HG02678 (cell line): ENCODE data around the gene SPATA25.

Source experiments
- ATAC-seq: cut with Tn5 transposase; IDR thresholded peaks from one replicate; pipeline ENCODE4 v1.9.1; 2021; ENCODE audit warnings: mild to moderate bottlenecking, moderate library complexity; ENCODE audit not compliant: unreplicated experiment

SPATA25 gene

DNA sequence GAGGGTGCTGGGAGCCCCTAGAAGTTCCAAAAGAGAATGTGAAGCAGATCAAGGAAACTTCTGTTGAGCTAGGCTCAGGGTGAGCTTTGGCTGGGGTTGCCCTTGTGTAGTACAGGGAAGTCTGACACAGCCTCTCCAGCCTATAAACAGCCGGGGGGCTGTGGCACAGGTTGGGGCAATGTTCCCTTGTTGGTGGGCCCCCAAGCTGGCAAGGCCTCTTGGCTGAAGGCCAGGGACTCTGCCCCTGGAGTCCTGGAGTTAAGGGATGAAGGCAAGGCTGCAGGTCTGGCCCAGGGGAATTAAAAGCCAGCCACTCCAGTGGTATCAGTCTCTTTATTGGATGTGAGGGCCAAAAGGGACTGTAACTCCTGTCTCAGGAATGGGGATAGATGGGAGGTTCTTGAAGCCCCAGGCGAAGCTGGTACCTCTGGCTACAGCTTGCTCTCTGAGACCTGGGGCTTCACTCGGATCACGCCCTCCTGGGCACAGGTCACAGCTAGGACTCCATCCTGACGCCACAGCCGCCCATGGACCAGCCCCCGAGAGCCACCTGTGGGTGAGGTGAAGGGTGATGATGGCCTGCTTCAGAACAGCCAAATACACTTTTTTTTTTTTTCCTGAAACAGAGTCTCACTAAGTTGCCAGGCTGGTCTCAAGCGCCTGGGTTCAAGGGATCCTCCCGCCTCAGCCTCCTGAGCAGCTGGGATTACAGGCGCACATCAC is 45.9 kb downstream of the SPATA25 start:
- ATAC-seq, result no peak

DNA sequence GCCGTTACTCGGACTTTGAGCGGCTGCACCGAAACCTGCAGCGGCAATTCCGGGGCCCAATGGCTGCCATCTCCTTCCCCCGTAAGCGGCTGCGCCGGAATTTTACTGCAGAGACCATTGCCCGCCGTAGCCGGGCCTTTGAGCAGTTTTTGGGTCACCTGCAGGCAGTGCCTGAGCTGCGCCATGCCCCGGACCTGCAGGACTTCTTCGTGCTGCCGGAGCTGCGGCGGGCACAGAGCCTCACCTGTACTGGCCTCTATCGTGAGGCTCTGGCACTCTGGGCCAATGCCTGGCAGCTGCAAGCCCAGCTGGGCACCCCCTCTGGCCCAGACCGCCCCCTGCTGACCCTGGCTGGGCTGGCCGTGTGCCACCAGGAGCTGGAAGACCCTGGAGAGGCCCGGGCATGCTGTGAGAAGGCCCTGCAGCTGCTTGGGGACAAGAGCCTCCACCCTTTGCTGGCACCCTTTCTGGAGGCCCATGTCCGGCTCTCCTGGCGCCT is 46.7 kb downstream of the SPATA25 start:
- ATAC-seq, result no peak

DNA sequence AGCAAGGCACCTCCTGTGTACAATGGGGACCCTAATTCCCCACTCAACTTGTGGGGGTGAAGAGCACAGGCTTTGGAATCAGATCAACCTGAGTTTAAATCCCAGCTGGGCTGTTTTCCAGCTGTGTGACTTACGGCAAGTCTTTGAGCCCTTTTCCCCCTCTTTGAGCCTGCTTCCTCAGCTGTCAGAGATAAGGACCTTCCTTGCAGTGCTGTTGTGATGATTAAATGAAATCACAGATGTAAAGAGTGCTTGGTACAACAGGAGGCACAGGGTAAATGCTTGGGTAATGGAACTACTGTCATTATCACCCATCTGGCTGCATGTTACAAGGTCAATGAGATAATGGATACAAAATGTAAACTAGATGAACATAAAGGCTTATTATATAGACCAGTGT is 50.6 kb downstream of the SPATA25 start:
- no peak for ATAC-seq
